Heart left ventricle (tissue), 16 donors: Measurements from ENCODE around the gene SUSD4. TPM values are rescaled to one million over a fixed set of nuclear protein-coding genes. Genes with fewer than 3 reads are reported as not detected.

ENCODE experiments used
- ATAC-seq, 4 donors: fragments of 200-7000 bp; cut with Tn5 transposase; one replicate each; pipeline ENCODE4 v1.9.1; 2020 to 2022; ENCODE audit warnings: moderate library complexity in 4 of 4, mild to moderate bottlenecking in 3 of 4, moderate number of reproducible peaks in 1 of 4
- DNase-seq, 5 donors: peaks; one replicate each; pipeline ENCODE4 v3.0.0-alpha.2; 2020
- H3K27ac ChIP-seq, 12 donors: fragments of 200-600 bp; sonication (generic) in 4 of 12; one replicate each; pipeline versions ENCODE4 v1.5.0 to v1.8.0; 2016 to 2022; ENCODE audit warnings: mild to moderate bottlenecking in 2 of 12
- H3K27me3 ChIP-seq, 9 donors: fragments of 200-600 bp; sonication (generic) in 2 of 9; one replicate each; pipeline versions ENCODE4 v1.5.1 to v1.8.0; 2016 to 2022; ENCODE audit warnings: mild to moderate bottlenecking in 3 of 9
- H3K36me3 ChIP-seq, 9 donors: fragments of 200-600 bp; sonication (generic) in 2 of 9; one replicate each; pipeline versions ENCODE4 v1.5.0 to v1.8.0; 2018 to 2022; ENCODE audit warnings: mild to moderate bottlenecking in 2 of 9
- H3K4me1 ChIP-seq, 12 donors: fragments of 200-600 bp; sonication (generic) in 4 of 12; one replicate each; pipeline versions ENCODE4 v1.5.0 to v1.8.0; 2016 to 2022; ENCODE audit warnings: mild to moderate bottlenecking in 3 of 12
- H3K4me3 ChIP-seq, 12 donors: fragments of 200-600 bp; sonication (generic) in 4 of 12; one replicate each; pipeline versions ENCODE4 v1.5.0 to v1.8.0; 2017 to 2022; ENCODE audit warnings: mild to moderate bottlenecking in 9 of 12, moderate library complexity in 4 of 12
- H3K9me3 ChIP-seq, 12 donors: fragments of 200-600 bp; sonication (generic) in 4 of 12; one replicate each; pipeline versions ENCODE4 v1.5.0 to v1.8.0; 2016 to 2022; ENCODE audit warnings: mild to moderate bottlenecking in 1 of 12
- POLR2A ChIP-seq, 2 donors: fragments of 450-650 bp; IDR thresholded peaks; one replicate each; pipeline ENCODE4 v1.6.1; 2017; ENCODE audit warnings: antibody characterized with exemption in 2 of 2, mild to moderate bottlenecking in 2 of 2, moderate library complexity in 2 of 2
- WGBS, 4 donors: extraction: QIAGEN DNeasy Blood & Tissue Kit in 2 of 4; methylation state at CpG; one replicate each; pipeline versions ENCODE4 v1.1.5 to v1.1.7; 2013 to 2018; 5-methylcytosine and 5-hydroxymethylcytosine counted together
- intact Hi-C, 10 donors: fragments of 100-400 bp; cut with DNase I; formaldehyde crosslinking; loops; one replicate each; pipeline versions ENCODE4 v1.11.1 to v1.14.2; 2022
- long read RNA-seq, 3 donors: library from polyadenylated mRNA; unstranded; transcript quantifications; one replicate each; pipeline ENCODE4 v2.0.0, GENCODE V29; 2020 to 2021
- polyA plus RNA-seq, 2 donors: library from polyadenylated mRNA; stranded (reverse); fragments of 200-250 nt; gene quantifications; one replicate each; pipeline ENCODE4 v1.2.3, GENCODE V29; 2013
- total RNA-seq, 9 donors: library from RNA; depleted of rRNA in 2 of 9; stranded (reverse); fragments of >200 nt in 2 of 9; fragmentation: NEBNext Ultra II Directional in 3 of 9; extraction: Animal tissue kit (Norgen Biotek cat#: 25700) in 3 of 9; gene quantifications; one replicate each; pipeline versions ENCODE4 v1.1.0 to v1.2.4, GENCODE V29; 2016 to 2023
- TF ChIP-seq, protein P1 (sequence below), 12 donors: fragments of 200-600 bp; sonication (generic) in 4 of 12; IDR thresholded peaks; one replicate each; pipeline versions ENCODE4 v1.5.0 to v1.8.0; 2018 to 2022; ENCODE audit warnings: antibody characterized with exemption in 12 of 12, mild to moderate bottlenecking in 5 of 12
- donor health status: ischemic (EF 13 %, LVEDD 7.1; RV severe dilation, severe dysfunction).
- donor health status: healthy with polysubstance abuse.
- donor health status: DM: no; HTN: yes; CAD: no.
- donor health status: DM: no; HTN: no; CAD: no.
- donor health status: ischemic (EF 25% LVEDD 6.9; RV normal size, moderate dysfunction).
- donor health status: ischemic (EF 25% LVEDD 5.7; RV mildly dilated, moderate dysfunction).
- donor health status: healthy.
- donor health status: DM: yes; HTN: yes; CAD: no.
- donor health status: ischemic (EF 35%, LVEDD 5.7; RV mildly dilated, moderate dysfunction).
- donor health status: nonischemic (EF 11% LVEDD 7.7; RV severe dilation, severe dysfunction).
- donor health status: DM: yes; HTN: yes; CAD: no.
- donor health status: PGD.
- donor health status: ischemic (EF 29% LVEDD 5.4; RV normal size, mild dysfunction).
- donor health status: nonischemic (EF 23%, LVEDD 6.1; RV moderate dilation, normal function).

The SUSD4 gene, protein sequence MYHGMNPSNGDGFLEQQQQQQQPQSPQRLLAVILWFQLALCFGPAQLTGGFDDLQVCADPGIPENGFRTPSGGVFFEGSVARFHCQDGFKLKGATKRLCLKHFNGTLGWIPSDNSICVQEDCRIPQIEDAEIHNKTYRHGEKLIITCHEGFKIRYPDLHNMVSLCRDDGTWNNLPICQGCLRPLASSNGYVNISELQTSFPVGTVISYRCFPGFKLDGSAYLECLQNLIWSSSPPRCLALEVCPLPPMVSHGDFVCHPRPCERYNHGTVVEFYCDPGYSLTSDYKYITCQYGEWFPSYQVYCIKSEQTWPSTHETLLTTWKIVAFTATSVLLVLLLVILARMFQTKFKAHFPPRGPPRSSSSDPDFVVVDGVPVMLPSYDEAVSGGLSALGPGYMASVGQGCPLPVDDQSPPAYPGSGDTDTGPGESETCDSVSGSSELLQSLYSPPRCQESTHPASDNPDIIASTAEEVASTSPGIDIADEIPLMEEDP
- 10 to 100 TPM in 1 of 9 donors, 1 to 10 TPM in 8; 1.4 to 27.2 (median 2.4) TPM for total RNA-seq
- polyA plus RNA-seq: 1 to 10 TPM in 1 of 2 donors, under 1 TPM in 1; 0.40 to 5.0 TPM
- long read RNA-seq, donor 1, transcript SUSD4-203 (6 exons, 1,056 nt): major isoform, 9 of 37 reads
- long read RNA-seq, donor 1, transcript SUSD4-204 (9 exons, 3,025 nt): major isoform, 9 of 37 reads
- long read RNA-seq, donor 1, partial matches to known transcripts: 8 of 37 reads
- long read RNA-seq, donor 1, other reads (novel, unspliced or antisense): 10 of 37 reads
- long read RNA-seq, donor 2, partial matches to known transcripts: 5 of 7 reads
- long read RNA-seq, donor 2, other reads (novel, unspliced or antisense): 1 of 7 reads
- long read RNA-seq, donor 3, partial matches to known transcripts: 2 of 4 reads
- long read RNA-seq, donor 3, other reads (novel, unspliced or antisense): 1 of 4 reads

- Histone ChIP-seq H3K4me1 (peaks cover 0 to 25% (median 15%) of the 10 kb centered on the region in 12 donors), H3K36me3 (no peaks in the 10 kb centered on the region), H3K27me3 (peaks cover 0 to 55% (median 4%) of the 10 kb centered on the region in 9 donors), H3K9me3 (no peaks in the 10 kb centered on the region), H3K27ac (peak within 1 kb of the TSS in 4 of 12 donors; percentile 29 to 48 (median 47)), H3K4me3 (peak within 1 kb of the TSS; percentile 39 to 77 (median 54))
- ATAC-seq: peak in 3 of 4 donors; percentile 71 to 87 (median 80)
- WGBS, 4 donors: 0 to 1% (median 1%) methylated on average over 23 to 111 of the region's 111 CpGs
- peak in 3 of 5 donors; percentile 29 to 67 (median 51) for DNase-seq
- intact Hi-C loops: loop anchor here in 3 of 10 donors (2.0 to 5.0 kb wide), 5 partner anchors 132 to 232 kb away; partner anchors contain the start of gene TLR5 (in 2 of the 3)
- TF ChIP-seq, protein P1, sequence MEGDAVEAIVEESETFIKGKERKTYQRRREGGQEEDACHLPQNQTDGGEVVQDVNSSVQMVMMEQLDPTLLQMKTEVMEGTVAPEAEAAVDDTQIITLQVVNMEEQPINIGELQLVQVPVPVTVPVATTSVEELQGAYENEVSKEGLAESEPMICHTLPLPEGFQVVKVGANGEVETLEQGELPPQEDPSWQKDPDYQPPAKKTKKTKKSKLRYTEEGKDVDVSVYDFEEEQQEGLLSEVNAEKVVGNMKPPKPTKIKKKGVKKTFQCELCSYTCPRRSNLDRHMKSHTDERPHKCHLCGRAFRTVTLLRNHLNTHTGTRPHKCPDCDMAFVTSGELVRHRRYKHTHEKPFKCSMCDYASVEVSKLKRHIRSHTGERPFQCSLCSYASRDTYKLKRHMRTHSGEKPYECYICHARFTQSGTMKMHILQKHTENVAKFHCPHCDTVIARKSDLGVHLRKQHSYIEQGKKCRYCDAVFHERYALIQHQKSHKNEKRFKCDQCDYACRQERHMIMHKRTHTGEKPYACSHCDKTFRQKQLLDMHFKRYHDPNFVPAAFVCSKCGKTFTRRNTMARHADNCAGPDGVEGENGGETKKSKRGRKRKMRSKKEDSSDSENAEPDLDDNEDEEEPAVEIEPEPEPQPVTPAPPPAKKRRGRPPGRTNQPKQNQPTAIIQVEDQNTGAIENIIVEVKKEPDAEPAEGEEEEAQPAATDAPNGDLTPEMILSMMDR (IDR thresholded peaks at IDR 0.05): no peak
- TF ChIP-seq POLR2A (IDR thresholded peaks at IDR 0.05): no peak
Observed at GRCh38 chr1:223363856-223364684, at the start of gene SUSD4. TSS of gene SUSD4 (minus strand) at chr1:223364176. CDS start at chr1:223363425, 751 bp downstream.

GRCh38 chr1:223413216-223413615 is 49.2 kb upstream of the SUSD4 start:
- peaks cover 0 to 6% (median 0%) of the 10 kb centered on the region in 12 donors for H3K4me1 ChIP-seq
- WGBS, 4 donors: 90 to 94% (median 94%) methylated on average over 2 of the region's 2 CpGs
- no peaks in the 10 kb centered on the region for H3K27me3 ChIP-seq
- H3K9me3 ChIP-seq: no peaks in the 10 kb centered on the region
- H3K27ac ChIP-seq: no peak overlapping the region
- H3K36me3 ChIP-seq: no peaks in the 10 kb centered on the region
- TF ChIP-seq, protein P1 (IDR thresholded peaks at IDR 0.05): no peak
- no peak for TF ChIP-seq POLR2A (IDR thresholded peaks at IDR 0.05)
- DNase-seq: no peak
- intact Hi-C loops: no loop called here
- no peak for ATAC-seq
- H3K4me3 ChIP-seq: no peak overlapping the region

DNA sequence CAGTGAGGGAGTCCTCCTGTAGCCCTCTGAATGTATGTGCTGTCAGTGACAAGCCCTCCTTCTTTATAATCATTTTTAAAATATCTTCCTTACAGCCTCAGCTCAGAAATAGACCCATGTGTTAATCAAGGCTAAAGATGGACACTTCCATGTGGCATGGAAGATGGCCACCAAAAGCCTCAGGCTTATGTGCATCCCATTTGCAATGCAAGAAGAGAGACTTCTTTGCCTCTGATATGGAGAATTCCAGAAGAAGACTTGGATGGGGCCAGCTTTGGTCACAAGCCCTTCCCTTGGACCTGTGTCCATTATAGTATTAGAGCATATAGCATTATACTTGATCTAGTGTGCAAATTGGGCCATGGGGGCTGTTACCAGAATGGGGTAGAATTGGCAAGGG is 47.7 kb upstream of the SUSD4 start:
- Histone ChIP-seq H3K9me3 (no peaks in the 10 kb centered on the region), H3K27me3 (peaks cover 0 to 2% (median 0%) of the 10 kb centered on the region in 9 donors), H3K4me1 (peaks cover 0 to 6% (median 0%) of the 10 kb centered on the region in 12 donors), H3K36me3 (no peaks in the 10 kb centered on the region), H3K27ac (no peak overlapping the region), H3K4me3 (no peak overlapping the region)
- intact Hi-C loops: no loop called here
- ATAC-seq (no peak), DNase-seq (no peak)
- TF ChIP-seq, protein P1 (IDR thresholded peaks at IDR 0.05): no peak
- TF ChIP-seq POLR2A (IDR thresholded peaks at IDR 0.05): no peak
